PC-9 (cell line): ENCODE data around the gene ITGA5. TPM values are rescaled to one million over a fixed set of nuclear protein-coding genes. Genes with fewer than 3 reads are reported as not detected.
A peak's percentile ranks its signal among the peaks of the same experiment; 100 is the strongest.

Experiments
- BruUV-seq: library from RNA; stranded (reverse); fragments of 400-500 nt; replicated peaks from 2 replicates; lab custom pipeline; 2021; lab: Mats Ljungman, UMichigan
- CTCF ChIA-PET: fragments of 300-600 bp; sonication (Branson Sonifier 250); formaldehyde crosslinking; loops from one replicate; lab custom pipeline; 2022; ENCODE audit warnings: antibody characterized with exemption; lab: Charles Lee
- POLR2A ChIA-PET: fragments of 300-600 bp; sonication (Branson Sonifier 250); formaldehyde crosslinking; loops from one replicate; lab custom pipeline; 2022; ENCODE audit warnings: antibody characterized with exemption; ENCODE audit not compliant: unreplicated experiment; lab: Charles Lee
- DNase-seq, 2 experiments: peaks; one replicate each; pipeline versions ENCODE4 v3.0.0 to v3.0.0-alpha.2; 2015 to 2022; ENCODE audit warnings: mixed read lengths in 1 of 2
- H2AFZ ChIP-seq: fragments of 200-600 bp; sonication (generic); 2 replicates; pipeline ENCODE4 v1.8.1; 2017; ENCODE audit warnings: antibody characterized with exemption
- H3F3A ChIP-seq: fragments of 200-600 bp; sonication (generic); 2 replicates; pipeline ENCODE4 v1.8.1; 2017; ENCODE audit warnings: antibody characterized with exemption, mild to moderate bottlenecking, low read depth; ENCODE audit not compliant: insufficient read depth
- H3K27ac ChIP-seq: fragments of 200-600 bp; sonication (generic); 2 replicates; pipeline ENCODE4 v1.6.1; 2016; ENCODE audit warnings: mixed run types
- H3K27me3 ChIP-seq: fragments of 200-600 bp; sonication (generic); 2 replicates; pipeline ENCODE4 v1.6.1; 2016; ENCODE audit warnings: low read depth, mixed run types; ENCODE audit not compliant: insufficient read depth
- H3K36me3 ChIP-seq: fragments of 200-600 bp; sonication (generic); 2 replicates; pipeline ENCODE4 v1.6.1; 2016; ENCODE audit warnings: low read depth, mixed run types
- H3K4me1 ChIP-seq: fragments of 200-600 bp; sonication (generic); replicated peaks from 2 replicates; pipeline ENCODE4 v1.6.1; 2016; ENCODE audit warnings: mixed run types; ENCODE audit not compliant: insufficient read depth
- H3K4me2 ChIP-seq: fragments of 200-600 bp; sonication (generic); 2 replicates; pipeline ENCODE4 v1.6.1; 2017; ENCODE audit warnings: mixed run types
- H3K4me3 ChIP-seq: fragments of 200-600 bp; sonication (generic); 2 replicates; pipeline ENCODE4 v1.6.1; 2016; ENCODE audit warnings: mixed run types
- H3K79me2 ChIP-seq: fragments of 200-600 bp; sonication (generic); 2 replicates; pipeline ENCODE4 v1.6.1; 2017; ENCODE audit warnings: low read depth, mixed run types
- H3K9me2 ChIP-seq: fragments of 200-600 bp; sonication (generic); 2 replicates; pipeline ENCODE4 v1.8.1; 2017; ENCODE audit warnings: mild to moderate bottlenecking; ENCODE audit not compliant: insufficient read depth
- H3K9me3 ChIP-seq: fragments of 200-600 bp; sonication (generic); 2 replicates; pipeline ENCODE4 v1.8.1; 2016; ENCODE audit warnings: low read depth; ENCODE audit not compliant: insufficient read depth
- H4K20me1 ChIP-seq: fragments of 200-600 bp; sonication (generic); 2 replicates; pipeline ENCODE4 v1.8.1; 2017; ENCODE audit not compliant: insufficient read depth
- EZH2 ChIP-seq: fragments of 200-600 bp; sonication (generic); IDR thresholded peaks from 2 replicates; pipeline ENCODE4 v1.8.0; 2017; ENCODE audit warnings: antibody characterized with exemption, low read depth
- intact Hi-C: fragments of 100-400 bp; cut with micrococcal nuclease; formaldehyde crosslinking; loops from one replicate; pipeline ENCODE4 v1.10.0; 2022; ENCODE audit not compliant: unreplicated experiment
- total RNA-seq: library from RNA; stranded (reverse); gene quantifications from 2 replicates; pipeline ENCODE4 v1.2.3, GENCODE V29; 2021
- TF ChIP-seq, protein P1 (sequence below): fragments of 200-600 bp; sonication (generic); conservative IDR thresholded peaks from 2 replicates; pipeline ENCODE4 v1.6.1; 2017; ENCODE audit warnings: mixed run types, antibody characterized with exemption, mild to moderate bottlenecking, moderate library complexity

The ITGA5 gene
- total RNA-seq, 1 experiment from 2014 or later = 28.4 TPM

DNA sequence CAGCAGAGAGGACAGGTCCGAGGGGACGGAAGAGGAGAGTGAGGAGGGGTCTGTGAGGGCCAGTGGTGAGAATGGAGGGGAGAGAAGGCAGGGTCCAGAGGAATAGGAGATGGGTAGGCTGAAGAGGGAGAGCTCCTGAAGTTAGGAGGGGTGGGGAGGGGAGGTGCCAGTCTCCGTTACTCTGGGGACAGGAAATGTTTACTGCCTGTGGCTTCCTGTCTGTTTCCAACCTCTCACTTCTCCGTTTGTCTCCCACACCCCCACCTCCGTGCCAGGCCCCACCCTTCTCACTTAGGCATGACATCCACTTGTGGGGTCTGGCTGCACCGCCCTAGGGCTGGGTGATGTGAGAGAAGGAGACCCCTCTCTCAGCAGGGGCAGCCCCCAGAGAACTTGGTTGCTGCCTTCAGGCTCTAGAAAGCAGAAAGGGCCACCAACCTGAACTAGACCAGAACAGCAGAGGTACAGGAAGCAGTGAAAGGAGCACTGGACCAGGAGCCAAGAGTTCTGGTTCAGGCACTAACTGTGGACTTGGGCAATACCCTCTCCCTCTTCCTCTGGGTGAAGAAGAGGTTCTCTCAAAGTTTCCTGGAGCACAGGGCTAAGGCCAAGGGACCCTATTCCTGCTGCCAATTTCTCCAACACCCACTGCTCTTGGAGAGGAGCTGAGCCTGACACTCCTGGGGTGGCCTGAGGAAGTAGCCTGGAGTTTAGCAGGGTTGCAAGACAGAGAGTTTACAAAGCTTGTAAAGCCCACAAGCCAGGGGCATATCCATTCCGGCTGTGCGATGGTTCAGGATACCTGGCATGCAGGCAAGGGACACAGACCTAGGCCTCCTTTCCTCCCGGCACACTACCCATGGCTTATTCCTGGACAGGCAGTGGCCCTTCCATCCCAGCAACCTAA lies 5.5 kb downstream of the ITGA5 start:
- POLR2A ChIA-PET = no interaction called here
- intact Hi-C loops = no loop called here
- Histone ChIP-seq H3K27me3 (no peaks in the 10 kb centered on the region), H3K9me2 (no peaks in the 10 kb centered on the region), H3K36me3 (no peaks in the 10 kb centered on the region), H3K9me3 (no peaks in the 10 kb centered on the region), H3F3A (peaks cover 26% of the 10 kb centered on the region), H3K27ac (no peak overlapping the region), H3K4me1 (peaks cover 24% of the 10 kb centered on the region; the same call in 1 of the 2 replicates), H2AFZ (no peak overlapping the region), H3K79me2 (peaks cover 40% of the 10 kb centered on the region), H3K4me2 (no peak overlapping the region), H4K20me1 (no peaks in the 10 kb centered on the region), H3K4me3 (no peak overlapping the region)
- BruUV-seq = no TSS peak
- no peak for DNase-seq
- no peak for TF ChIP-seq EZH2
- TF ChIP-seq, protein P1, sequence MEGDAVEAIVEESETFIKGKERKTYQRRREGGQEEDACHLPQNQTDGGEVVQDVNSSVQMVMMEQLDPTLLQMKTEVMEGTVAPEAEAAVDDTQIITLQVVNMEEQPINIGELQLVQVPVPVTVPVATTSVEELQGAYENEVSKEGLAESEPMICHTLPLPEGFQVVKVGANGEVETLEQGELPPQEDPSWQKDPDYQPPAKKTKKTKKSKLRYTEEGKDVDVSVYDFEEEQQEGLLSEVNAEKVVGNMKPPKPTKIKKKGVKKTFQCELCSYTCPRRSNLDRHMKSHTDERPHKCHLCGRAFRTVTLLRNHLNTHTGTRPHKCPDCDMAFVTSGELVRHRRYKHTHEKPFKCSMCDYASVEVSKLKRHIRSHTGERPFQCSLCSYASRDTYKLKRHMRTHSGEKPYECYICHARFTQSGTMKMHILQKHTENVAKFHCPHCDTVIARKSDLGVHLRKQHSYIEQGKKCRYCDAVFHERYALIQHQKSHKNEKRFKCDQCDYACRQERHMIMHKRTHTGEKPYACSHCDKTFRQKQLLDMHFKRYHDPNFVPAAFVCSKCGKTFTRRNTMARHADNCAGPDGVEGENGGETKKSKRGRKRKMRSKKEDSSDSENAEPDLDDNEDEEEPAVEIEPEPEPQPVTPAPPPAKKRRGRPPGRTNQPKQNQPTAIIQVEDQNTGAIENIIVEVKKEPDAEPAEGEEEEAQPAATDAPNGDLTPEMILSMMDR = no peak
- CTCF ChIA-PET = interaction anchor here (0.6 to 2.2 kb wide), 3 partner anchors 14 to 34 kb away, joined by 4 to 8 read pairs (median 6); no protein-coding TSS in a partner anchor

DNA sequence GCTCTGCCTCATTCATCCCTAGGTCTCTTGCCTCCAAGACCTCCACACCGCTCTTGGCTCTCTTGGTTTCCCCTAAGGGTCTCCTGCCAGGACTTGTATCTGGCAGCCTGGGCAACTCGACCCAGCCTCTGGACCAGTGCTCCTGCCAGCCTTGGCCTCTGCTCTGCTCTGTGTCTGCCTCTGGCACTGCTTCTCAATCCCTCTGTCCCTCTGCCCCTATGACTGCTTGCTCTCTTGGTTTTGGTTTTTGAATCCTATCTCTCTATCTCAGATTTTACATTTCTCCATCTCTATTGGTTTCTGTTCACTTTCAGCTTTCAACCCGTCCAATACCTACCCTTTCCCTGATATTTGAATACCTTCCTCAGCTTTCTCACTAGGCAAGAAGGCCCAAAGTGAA lies 6.3 kb downstream of the ITGA5 start:
- Histone ChIP-seq H3K9me3 (no peaks in the 10 kb centered on the region), H4K20me1 (no peaks in the 10 kb centered on the region), H3K4me1 (peaks cover 21% of the 10 kb centered on the region; the same call in 1 of the 2 replicates), H3K4me2 (no peak overlapping the region), H3K9me2 (no peaks in the 10 kb centered on the region), H3F3A (peaks cover 26% of the 10 kb centered on the region), H3K27me3 (no peaks in the 10 kb centered on the region), H3K4me3 (no peak overlapping the region), H2AFZ (no peak overlapping the region), H3K27ac (no peak overlapping the region), H3K36me3 (no peaks in the 10 kb centered on the region), H3K79me2 (peaks cover 33% of the 10 kb centered on the region)
- no peak for DNase-seq
- TF ChIP-seq, protein P1 = no peak
- no peak for TF ChIP-seq EZH2
- POLR2A ChIA-PET = no interaction called here
- intact Hi-C loops = no loop called here
- CTCF ChIA-PET = interaction anchor here (1.2 to 2.2 kb wide), 2 partner anchors 13 to 33 kb away, joined by 6 to 8 read pairs; no protein-coding TSS in a partner anchor
- no TSS peak for BruUV-seq

DNA sequence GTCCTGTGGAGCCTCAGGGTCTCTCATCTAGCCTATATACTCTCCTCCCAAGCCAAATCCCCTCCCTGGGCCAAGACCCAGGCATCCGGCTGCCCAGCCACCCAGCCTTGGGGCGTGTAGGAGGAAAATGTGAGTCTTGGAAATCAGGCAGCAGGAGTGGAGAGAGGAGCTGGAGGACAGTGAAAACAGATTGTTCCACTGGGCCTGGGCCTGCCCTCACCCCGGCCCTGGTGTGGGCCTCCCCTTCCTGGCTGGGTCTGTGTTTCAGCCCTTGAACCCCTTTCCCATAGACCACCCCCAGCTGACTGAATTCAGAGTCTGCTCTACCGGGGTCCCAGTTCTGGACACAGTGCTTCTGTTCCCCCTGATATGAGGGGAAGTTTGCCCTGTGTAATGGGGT lies 6.7 kb downstream of the ITGA5 start:
- intact Hi-C loops = no loop called here
- POLR2A ChIA-PET = no interaction called here
- CTCF ChIA-PET = interaction anchor here (2.2 kb wide), 1 partner anchor 13 kb away, joined by 6 read pairs; no protein-coding TSS in a partner anchor
- Histone ChIP-seq H3K36me3 (0 out of 2 replicates have a peak, but pooled peaks cover 1% of the 10 kb centered on the region), H3K4me3 (no peak overlapping the region), H3F3A (peaks cover 26% of the 10 kb centered on the region), H3K4me1 (peaks cover 16% of the 10 kb centered on the region; the same call in 1 of the 2 replicates), H3K27ac (peak overlapping the region; percentile 39; the same call in 1 of the 2 replicates), H3K9me2 (no peaks in the 10 kb centered on the region), H3K9me3 (no peaks in the 10 kb centered on the region), H3K4me2 (no peak overlapping the region), H2AFZ (no peak overlapping the region), H3K79me2 (peaks cover 29% of the 10 kb centered on the region; the same call in 1 of the 2 replicates), H4K20me1 (no peaks in the 10 kb centered on the region), H3K27me3 (no peaks in the 10 kb centered on the region)
- no TSS peak for BruUV-seq
- DNase-seq = no peak
- TF ChIP-seq EZH2 = no peak
- TF ChIP-seq, protein P1 = no peak
